HepG2 (cell line): ENCODE data around the gene RABGGTA. TPM values are rescaled to one million over a fixed set of nuclear protein-coding genes. Genes with fewer than 3 reads are reported as not detected.

Experiments
- ATAC-seq: fragments of 200-7000 bp; cut with Tn5 transposase; 3 replicates; pipeline ENCODE4 v1.9.1; 2020; ENCODE audit warnings: mild to moderate bottlenecking, moderate library complexity
- BruUV-seq: library from RNA; stranded (reverse); fragments of 400-500 nt; replicated peaks from 2 replicates; lab custom pipeline; 2021; lab: Mats Ljungman, UMichigan
- CTCF ChIA-PET: fragments of 300-600 bp; formaldehyde crosslinking; extraction: SDS; loops from one replicate; lab custom pipeline; 2021; ENCODE audit warnings: low total read pairs, inconsistent platforms, low intra/inter-chr PET ratio; lab: Yijun Ruan, JAX
- POLR2A ChIA-PET: fragments of 350-600 bp; sonication (Branson Sonifier 250); formaldehyde crosslinking; loops from one replicate; lab custom pipeline; 2020; ENCODE audit warnings: antibody characterized with exemption, inconsistent platforms; lab: Yijun Ruan, JAX
- DNase-seq: peaks from one replicate; pipeline ENCODE4 v3.0.0-alpha.2; 2015; ENCODE audit warnings: low spot score
- FAIRE-seq: peaks from 3 replicates; lab custom pipeline; 2011; peaks lifted over from hg19 to GRCh38; lab: Jason Lieb, UNC
- H2AFZ ChIP-seq: one replicate; pipeline ENCODE4 v1.6.1; 2011; ENCODE audit warnings: low read length, inconsistent platforms
- H3K27ac ChIP-seq: fragments of 300-600 bp; 3 replicates; pipeline ENCODE4 v1.8.0; 2011; ENCODE audit warnings: mixed run types, mild to moderate bottlenecking, mixed read lengths, low read length, inconsistent platforms; ENCODE audit not compliant: insufficient read depth; ENCODE audit errors: extremely low read length
- H3K27me3 ChIP-seq, 2 experiments: fragments of 200-600 bp in 1 of 2; 2 replicates in 1 of 2; 3 replicates in 1 of 2; pipeline versions ENCODE4 v1.6.0 to v1.8.0; 2011; ENCODE audit warnings: low read length in 2 of 2, mild to moderate bottlenecking in 2 of 2, moderate library complexity in 2 of 2, inconsistent platforms in 1 of 2; ENCODE audit not compliant: insufficient read depth in 2 of 2, control insufficient read depth in 1 of 2
- H3K36me3 ChIP-seq, 2 experiments: fragments of 200-600 bp in 1 of 2; replicated peaks in 1 of 2; 2 replicates in 1 of 2; 3 replicates in 1 of 2; pipeline versions ENCODE4 v1.5.1 to v1.8.0; 2011; ENCODE audit warnings: low read length in 2 of 2, inconsistent platforms in 1 of 2; ENCODE audit not compliant: insufficient read depth in 2 of 2, control insufficient read depth in 1 of 2
- H3K4me1 ChIP-seq: 2 replicates; pipeline ENCODE4 v1.5.1; 2012; ENCODE audit warnings: low read length, inconsistent platforms; ENCODE audit not compliant: insufficient read depth
- H3K4me2 ChIP-seq: 2 replicates; pipeline ENCODE4 v1.6.0; 2011; ENCODE audit warnings: low read depth, low read length, inconsistent platforms
- H3K4me3 ChIP-seq, 3 experiments: fragments of 200-600 bp in 1 of 3; sonication (generic), shearing (Covaris generic) in 1 of 3; replicated peaks in 1 of 3; 2 replicates each; pipeline ENCODE4 v1.5.1; 2011 to 2016; ENCODE audit warnings: low read length in 3 of 3, inconsistent platforms in 2 of 3, low read depth in 2 of 3, mild to moderate bottlenecking in 2 of 3, control low read depth in 1 of 3, mixed read lengths in 1 of 3; ENCODE audit not compliant: insufficient read depth in 1 of 3
- H3K79me2 ChIP-seq: one replicate; pipeline ENCODE4 v1.6.1; 2011; ENCODE audit warnings: low read length, inconsistent platforms; ENCODE audit not compliant: insufficient read depth
- H3K9ac ChIP-seq: 2 replicates; pipeline ENCODE4 v1.6.0; 2011; ENCODE audit warnings: mild to moderate bottlenecking, low read depth, low read length, inconsistent platforms; ENCODE audit not compliant: insufficient read depth
- H3K9me3 ChIP-seq: 2 replicates; pipeline ENCODE4 v1.5.1; 2012; ENCODE audit warnings: mild to moderate bottlenecking, low read length
- H4K20me1 ChIP-seq: 2 replicates; pipeline ENCODE4 v1.6.0; 2011; ENCODE audit warnings: inconsistent platforms, mild to moderate bottlenecking, low read length, moderate library complexity; ENCODE audit not compliant: insufficient read depth
- ATF4 ChIP-seq, 2 experiments: fragments of 450-650 bp in 1 of 2; sonication (generic) in 1 of 2; formaldehyde crosslinking; IDR thresholded peaks; 2 replicates each; pipeline versions ENCODE4 v1.5.0 to v1.8.0; 2020 to 2022; ENCODE audit warnings: mild to moderate bottlenecking in 1 of 2, missing genetic modification reagents in 1 of 2
- HDAC1 ChIP-seq: sonication (generic); formaldehyde crosslinking; IDR thresholded peaks from 2 replicates; pipeline ENCODE4 v1.5.1; 2020; ENCODE audit warnings: mild to moderate bottlenecking, missing genetic modification reagents
- MBD4 ChIP-seq: IDR thresholded peaks from 2 replicates; pipeline ENCODE4 v1.6.1; 2012; ENCODE audit warnings: low read length, inconsistent platforms, borderline replicate concordance
- NRL ChIP-seq: sonication (generic); formaldehyde crosslinking; IDR thresholded peaks from 2 replicates; pipeline ENCODE4 v1.5.0; 2020; ENCODE audit warnings: missing genetic modification reagents, mild to moderate bottlenecking, moderate library complexity, borderline replicate concordance
- PHB2 ChIP-seq: fragments of 450-650 bp; IDR thresholded peaks from 2 replicates; pipeline ENCODE4 v1.6.1; 2018; ENCODE audit not compliant: partially characterized antibody
- USF2 ChIP-seq, 2 experiments: sonication (generic) in 1 of 2; formaldehyde crosslinking in 1 of 2; IDR thresholded peaks; 2 replicates each; pipeline versions ENCODE4 v1.5.1 to v1.6.1; 2011 to 2020; ENCODE audit warnings: borderline replicate concordance in 1 of 2, low read depth in 1 of 2, low read length in 1 of 2, mild to moderate bottlenecking in 1 of 2, missing genetic modification reagents in 1 of 2, moderate library complexity in 1 of 2
- ZFX ChIP-seq: sonication (generic); formaldehyde crosslinking; IDR thresholded peaks from 2 replicates; pipeline ENCODE4 v1.4.0; 2020; ENCODE audit warnings: mild to moderate bottlenecking, low read depth, missing genetic modification reagents, moderate library complexity
- ZNF556 ChIP-seq: sonication (generic); formaldehyde crosslinking; IDR thresholded peaks from 2 replicates; pipeline ENCODE4 v1.4.0; 2020; ENCODE audit warnings: mild to moderate bottlenecking, missing genetic modification reagents, borderline replicate concordance
- ZNF562 ChIP-seq: sonication (generic); formaldehyde crosslinking; IDR thresholded peaks from 2 replicates; pipeline ENCODE4 v1.8.0; 2022; ENCODE audit warnings: missing genetic modification reagents, borderline replicate concordance
- ZNF574 ChIP-seq: sonication (generic); formaldehyde crosslinking; IDR thresholded peaks from 2 replicates; pipeline ENCODE4 v1.4.0; 2020; ENCODE audit warnings: missing genetic modification reagents
- WGBS: methylation state at CpG from one replicate; pipeline ENCODE4 v1.1.6; 2017; ENCODE audit warnings: low lambda C conversion rate; 5-methylcytosine and 5-hydroxymethylcytosine counted together
- in situ Hi-C: cut with HindIII; loops from 2 replicates; pipeline ENCODE4 v1.10.0; 2017; ENCODE audit warnings: low pct_unique_long_range_greater_than_20kb; ENCODE audit not compliant: extremely low pct_ligation_motif_present
- intact Hi-C: fragments of 100-400 bp; cut with micrococcal nuclease; formaldehyde crosslinking; loops from one replicate; pipeline ENCODE4 v1.10.0; 2022; ENCODE audit not compliant: unreplicated experiment
- polyA plus RNA-seq, 8 experiments: library from polyadenylated mRNA; depleted of rRNA in 3 of 8; stranded (reverse) in 7 of 8; unstranded in 1 of 8; fragments of >200 nt; fragmentation: Illumina TruSeq in 4 of 8; extraction: Trizol in 4 of 8; gene quantifications; 2 replicates each; pipeline versions ENCODE4 v1.2.1 to v1.2.3, GENCODE V29; 2011 to 2016; ENCODE audit warnings: low read depth in 4 of 8, missing spikeins in 1 of 8, mixed read lengths in 1 of 8; ENCODE audit not compliant: insufficient read depth in 1 of 8
- total RNA-seq, 5 experiments: library from RNA; depleted of rRNA; stranded (reverse); fragments of >200 nt; fragmentation: Illumina TruSeq; extraction: Trizol; gene quantifications; 2 replicates each; pipeline ENCODE4 v1.2.3, GENCODE V29; 2016; ENCODE audit warnings: low read depth in 1 of 5
- TF ChIP-seq, protein P1 (sequence below): sonication (generic); formaldehyde crosslinking; IDR thresholded peaks from 2 replicates; pipeline ENCODE4 v1.4.0; 2020; ENCODE audit warnings: missing genetic modification reagents
- TF ChIP-seq, protein P2 (sequence below): sonication (generic); formaldehyde crosslinking; IDR thresholded peaks from 2 replicates; pipeline ENCODE4 v1.4.0; 2020; ENCODE audit warnings: missing genetic modification reagents

The RABGGTA gene
- total and polyA plus RNA-seq, 2 of the 13 experiments (the other 11 are each of a cell fraction or from before 2014, with no cell fraction given): 57.9 to 90.8 TPM

- TF ChIP-seq USF2 (IDR thresholded peaks at IDR 0.05; ENCODE audit: low read depth, low read length): no peak
- TF ChIP-seq USF2 (CRISPR knock-in tag; IDR thresholded peaks at IDR 0.05; ENCODE audit: borderline replicate concordance): no peak
- TF ChIP-seq, protein P1, sequence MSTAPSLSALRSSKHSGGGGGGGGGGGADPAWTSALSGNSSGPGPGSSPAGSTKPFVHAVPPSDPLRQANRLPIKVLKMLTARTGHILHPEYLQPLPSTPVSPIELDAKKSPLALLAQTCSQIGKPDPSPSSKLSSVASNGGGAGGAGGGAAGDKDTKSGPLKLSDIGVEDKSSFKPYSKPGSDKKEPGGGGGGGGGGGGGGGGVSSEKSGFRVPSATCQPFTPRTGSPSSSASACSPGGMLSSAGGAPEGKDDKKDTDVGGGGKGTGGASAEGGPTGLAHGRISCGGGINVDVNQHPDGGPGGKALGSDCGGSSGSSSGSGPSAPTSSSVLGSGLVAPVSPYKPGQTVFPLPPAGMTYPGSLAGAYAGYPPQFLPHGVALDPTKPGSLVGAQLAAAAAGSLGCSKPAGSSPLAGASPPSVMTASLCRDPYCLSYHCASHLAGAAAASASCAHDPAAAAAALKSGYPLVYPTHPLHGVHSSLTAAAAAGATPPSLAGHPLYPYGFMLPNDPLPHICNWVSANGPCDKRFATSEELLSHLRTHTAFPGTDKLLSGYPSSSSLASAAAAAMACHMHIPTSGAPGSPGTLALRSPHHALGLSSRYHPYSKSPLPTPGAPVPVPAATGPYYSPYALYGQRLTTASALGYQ: no peak
- TF ChIP-seq HDAC1 (CRISPR knock-in tag): no peak
- no peak for TF ChIP-seq MBD4
- TF ChIP-seq ZFX (CRISPR knock-in tag): no peak
- TF ChIP-seq, all 625 proteins: peak for 5
Observed at GRCh38 chr14:24238123-24238522, 33.3 kb downstream of the RABGGTA start (continued).

- in situ Hi-C loops: no loop called here
- 97% methylated on average over 2 of the region's 2 CpGs for WGBS
- no peak overlapping the region for H3K4me2 ChIP-seq
- peaks cover 47% of the 10 kb centered on the region for H3K4me1 ChIP-seq
- FAIRE-seq (no peak), DNase-seq (no peak), ATAC-seq (no peak)
- ChIA-PET CTCF (no interaction called here), POLR2A (interaction anchor here (1.0 to 18.0 kb wide), 11 partner anchors 9 to 123 kb away, joined by 3 to 850 read pairs (median 5); partner anchors contain the start of genes CHMP4A, CIDEB, DCAF11 and DHRS1)
- H3K79me2 ChIP-seq: peaks cover 38% of the 10 kb centered on the region
- H3K36me3 ChIP-seq: peaks cover 44 to 70% of the 10 kb centered on the region in 2 experiments
- no peaks in the 10 kb centered on the region; a peak in 1 of 5 replicates for H3K27me3 ChIP-seq
- H3K9ac ChIP-seq: no peak overlapping the region
- H3K9me3 ChIP-seq: no peaks in the 10 kb centered on the region
- BruUV-seq: no TSS peak
- intact Hi-C loops: loop anchor here (10.0 kb wide), 1 partner anchor 1187 kb away; no protein-coding TSS in a partner anchor
- H4K20me1 ChIP-seq: 0 out of 2 replicates have a peak, but pooled peaks cover 3% of the 10 kb centered on the region
- no peak overlapping the region for H2AFZ ChIP-seq
- no peak overlapping the region for H3K4me3 ChIP-seq
- H3K27ac ChIP-seq: no peak overlapping the region
- TF ChIP-seq, protein P2, sequence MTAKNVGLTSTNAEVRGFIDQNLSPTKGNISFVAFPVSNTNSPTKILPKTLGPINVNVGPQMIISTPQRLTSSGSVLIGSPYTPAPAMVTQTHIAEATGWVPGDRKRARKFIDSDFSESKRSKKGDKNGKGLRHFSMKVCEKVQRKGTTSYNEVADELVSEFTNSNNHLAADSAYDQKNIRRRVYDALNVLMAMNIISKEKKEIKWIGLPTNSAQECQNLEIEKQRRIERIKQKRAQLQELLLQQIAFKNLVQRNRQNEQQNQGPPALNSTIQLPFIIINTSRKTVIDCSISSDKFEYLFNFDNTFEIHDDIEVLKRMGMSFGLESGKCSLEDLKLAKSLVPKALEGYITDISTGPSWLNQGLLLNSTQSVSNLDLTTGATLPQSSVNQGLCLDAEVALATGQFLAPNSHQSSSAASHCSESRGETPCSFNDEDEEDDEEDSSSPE: no peak
- TF ChIP-seq ATF4 (CRISPR knock-in tag; IDR thresholded peaks at IDR 0.05): no peak
- no peak for TF ChIP-seq ZNF556 (CRISPR knock-in tag)
- no peak for TF ChIP-seq NRL (CRISPR knock-in tag)
- TF ChIP-seq ZNF574 (CRISPR knock-in tag): no peak
- TF ChIP-seq PHB2: no peak
- TF ChIP-seq ZNF562 (CRISPR knock-in tag): no peak
Observed at GRCh38 chr14:24237463-24237955, 33.9 kb downstream of the RABGGTA start.
